OCI-M2 (cell line): Measurements from ENCODE around the gene ELP4.

Source experiments
- DNase-seq: peaks from one replicate; lab custom pipeline; 2025; ENCODE audit not compliant: unreplicated experiment; lab: John Stamatoyannopoulos, UW

ELP4 gene

GRCh38 chr11:31767685-31768084, 258.1 kb downstream of the ELP4 start:
- DNase-seq = no peak

GRCh38 chr11:31768749-31769640, 259.4 kb downstream of the ELP4 start:
- DNase-seq = no peak

- no peak for DNase-seq
Observed at GRCh38 chr11:31770011-31770700, 260.6 kb downstream of the ELP4 start.

- DNase-seq = no peak
Observed at GRCh38 chr11:31772412-31772811, 262.8 kb downstream of the ELP4 start.

- no peak for DNase-seq
Observed at GRCh38 chr11:31779374-31779791, 269.8 kb downstream of the ELP4 start.

- no peak for DNase-seq
Observed at GRCh38 chr11:31780078-31780477, 270.5 kb downstream of the ELP4 start.

- no peak for DNase-seq
Observed at GRCh38 chr11:31780480-31780971, 271.0 kb downstream of the ELP4 start.

GRCh38 chr11:31782257-31782656, 272.7 kb downstream of the ELP4 start:
- DNase-seq = no peak

- DNase-seq = no peak
Observed at GRCh38 chr11:31783252-31783651, 273.7 kb downstream of the ELP4 start.

GRCh38 chr11:31784611-31785010, 275.0 kb downstream of the ELP4 start:
- DNase-seq = no peak

- DNase-seq = no peak
Observed at GRCh38 chr11:31786996-31787685, 277.6 kb downstream of the ELP4 start.

GRCh38 chr11:31788085-31788484, 278.5 kb downstream of the ELP4 start:
- no peak for DNase-seq

GRCh38 chr11:31790649-31791048, 281.1 kb downstream of the ELP4 start:
- DNase-seq = no peak

GRCh38 chr11:31792036-31792435, 282.5 kb downstream of the ELP4 start:
- no peak for DNase-seq

- no peak for DNase-seq
Observed at GRCh38 chr11:31792456-31792855, 282.9 kb downstream of the ELP4 start.

GRCh38 chr11:31793264-31793663, 283.7 kb downstream of the ELP4 start:
- no peak for DNase-seq

GRCh38 chr11:31794548-31794947, 285.0 kb downstream of the ELP4 start:
- DNase-seq = no peak

- no peak for DNase-seq
Observed at GRCh38 chr11:31795706-31796498, 286.3 kb downstream of the ELP4 start.

- DNase-seq = no peak
Observed at GRCh38 chr11:31796499-31797189, 287.1 kb downstream of the ELP4 start.
